Stimulated activated CD4-positive, alpha-beta T cell treated with anti-CD3 and anti-CD28 coated beads, Interleukin-2, amount 100 ng/mL, for 4 hours (primary cell): Measurements from ENCODE around the gene IRX4.
"Not testable (repeated sequence)": the region's sequence is repeated elsewhere in the genome, so short reads cannot be mapped to it uniquely, and the experiment has no call there.

Experiments
- DNase-seq: peaks from one replicate; pipeline ENCODE4 v3.0.0-alpha.2; 2020; ENCODE audit warnings: low read depth

IRX4 gene

DNA sequence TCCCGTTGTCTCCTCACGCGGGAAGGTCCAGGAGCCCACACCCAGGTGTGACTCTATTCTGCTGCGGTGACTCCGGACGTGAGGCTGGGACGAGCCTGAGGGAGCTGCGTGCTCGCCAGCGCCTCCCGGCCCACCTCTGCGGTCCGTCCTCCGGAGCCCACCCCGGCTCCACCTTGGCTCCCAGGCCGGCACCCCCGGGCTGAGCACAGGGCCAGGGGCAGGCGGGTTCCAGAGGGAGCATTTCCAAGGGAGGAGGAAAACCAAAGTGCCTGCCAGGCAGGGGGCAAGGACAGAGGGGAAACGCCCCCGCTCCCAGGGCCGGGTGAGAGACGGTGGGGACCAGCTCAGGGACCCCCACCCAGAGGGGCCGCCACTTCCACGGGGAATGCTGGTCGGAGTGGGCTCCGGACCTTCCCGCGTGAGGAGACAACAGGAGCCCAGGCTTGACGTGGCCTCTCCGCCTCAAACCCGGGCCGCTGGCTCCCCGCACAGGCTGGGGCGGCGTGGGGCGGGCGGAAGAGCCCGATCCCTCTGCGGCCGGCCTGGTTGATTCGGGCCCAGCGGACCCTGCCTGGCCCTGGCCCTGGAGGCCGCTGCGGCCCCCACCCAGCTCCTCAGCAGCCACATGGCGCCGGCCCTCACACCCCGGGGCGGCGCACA, 26.0 kb downstream of the IRX4 start:
- no peak for DNase-seq

DNA sequence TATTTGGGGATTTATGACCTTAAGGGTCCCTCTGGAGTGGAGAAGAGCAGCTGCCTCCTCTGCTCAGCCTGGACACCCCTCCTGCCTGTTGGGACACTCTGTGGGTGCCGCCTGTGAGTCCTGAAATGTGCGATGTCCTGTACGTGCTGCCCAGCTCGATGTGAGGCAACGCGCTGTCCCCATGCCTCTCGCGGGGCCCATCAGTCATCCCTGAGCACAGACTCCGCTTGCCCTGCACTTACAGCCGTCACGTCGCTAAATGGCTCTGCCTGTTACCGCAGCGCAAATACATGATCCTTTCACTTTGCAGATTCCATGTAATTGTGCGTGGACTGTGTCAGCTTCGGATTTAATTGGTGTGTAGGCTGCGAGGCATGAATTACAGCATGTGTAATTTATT, 27.1 kb downstream of the IRX4 start:
- DNase-seq: no peak

DNA sequence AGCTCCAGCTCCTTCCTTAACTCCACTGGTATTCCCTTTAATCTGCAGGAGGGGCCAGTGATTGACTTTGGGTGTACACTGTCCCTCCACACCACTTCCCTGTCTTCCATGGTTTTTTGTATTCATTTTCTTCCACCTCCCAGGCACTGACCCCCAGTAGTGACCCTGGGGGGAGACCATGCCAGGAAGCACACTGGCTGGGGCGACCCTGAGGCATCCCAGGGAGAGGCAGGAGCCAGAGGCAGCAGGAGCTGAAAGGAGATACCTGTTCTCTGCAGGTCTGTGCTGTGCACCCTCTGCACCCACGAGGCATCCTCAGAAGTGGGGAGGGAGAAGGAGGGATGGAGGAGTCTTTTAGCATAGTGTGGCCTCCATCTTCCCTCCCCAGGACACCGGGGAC, 27.6 kb downstream of the IRX4 start:
- DNase-seq: no peak

DNA sequence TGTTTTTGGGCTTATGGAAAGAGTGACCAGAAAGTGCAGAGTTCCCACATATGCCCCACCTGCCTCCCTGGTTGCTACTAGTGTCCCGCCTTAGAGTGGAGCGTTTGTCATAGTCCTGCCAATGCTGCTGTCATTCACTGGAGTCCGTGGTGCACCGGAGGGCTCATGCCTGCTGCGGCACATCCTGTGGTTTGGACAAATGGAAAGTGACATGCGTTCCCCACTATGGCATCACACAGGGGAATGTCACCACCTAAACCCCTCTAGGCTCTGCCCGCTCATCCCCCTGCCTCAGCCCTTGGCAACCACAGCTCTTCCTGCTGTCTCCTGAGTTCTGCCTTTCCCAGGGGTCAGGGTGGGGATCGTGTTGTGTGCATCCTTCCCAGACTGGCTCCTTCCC, 29.2 kb downstream of the IRX4 start:
- DNase-seq: no peak

DNA sequence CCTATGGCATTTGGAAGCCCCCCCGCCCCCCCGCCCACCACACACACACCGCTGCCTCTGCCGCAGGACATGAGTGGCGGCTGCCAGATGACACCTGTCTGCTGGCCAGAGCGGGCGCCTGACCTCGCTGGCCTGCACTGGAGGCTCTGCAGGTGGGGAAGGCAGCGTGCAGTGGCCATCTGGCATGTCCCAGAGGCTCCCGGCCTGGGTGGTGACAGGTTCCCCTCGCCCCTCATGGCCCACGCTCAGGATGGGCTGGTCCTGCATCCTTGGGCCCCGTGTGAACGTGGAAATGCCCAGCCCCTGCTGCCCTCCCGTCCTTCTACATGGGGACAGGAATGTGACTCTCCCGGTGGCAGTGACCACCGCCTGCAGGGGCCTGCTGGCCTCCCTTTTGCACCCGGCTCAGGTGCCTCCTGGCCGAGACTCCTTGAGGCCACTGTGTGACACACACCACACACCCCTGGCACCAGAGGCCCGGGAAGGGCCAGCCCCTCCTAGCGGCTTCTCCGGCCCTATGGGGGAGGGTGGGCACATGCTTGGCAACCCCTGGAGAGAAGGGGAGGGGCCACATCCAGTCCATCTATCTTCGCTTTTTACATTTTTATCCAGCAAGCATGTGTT, 30.3 kb downstream of the IRX4 start:
- no peak for DNase-seq

DNA sequence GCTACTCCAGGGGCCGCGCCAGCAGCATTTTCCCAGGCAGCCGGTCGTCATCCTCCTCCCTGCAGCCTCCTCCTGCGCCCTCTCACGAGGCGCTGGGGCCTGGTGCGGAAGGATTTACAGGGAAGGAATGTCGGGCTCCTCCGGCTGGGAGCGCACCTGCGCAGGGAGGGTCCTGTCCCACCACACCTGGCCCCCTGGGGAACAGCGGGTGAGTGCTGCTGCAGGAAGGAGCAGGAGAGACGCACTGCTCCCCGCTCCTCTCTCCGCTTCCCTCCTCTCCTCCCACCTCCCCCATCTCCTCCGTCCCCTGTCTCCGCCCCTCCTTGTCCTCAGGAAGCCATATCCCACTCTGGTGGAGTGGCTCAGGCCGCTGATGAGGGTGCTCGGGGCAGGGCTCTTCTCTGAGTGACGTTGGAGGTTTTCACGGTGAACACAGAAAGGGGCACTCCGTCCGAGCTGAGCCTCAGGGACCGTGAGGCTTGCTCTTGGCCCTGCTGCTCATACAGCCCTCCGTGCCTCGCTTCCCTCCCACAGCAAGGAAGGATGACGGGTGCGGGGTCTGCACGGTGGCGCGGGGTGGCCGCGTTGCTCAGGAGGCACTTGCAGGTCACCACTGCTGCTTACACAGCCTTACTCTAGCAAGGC, 31.3 kb downstream of the IRX4 start:
- DNase-seq: no peak

DNA sequence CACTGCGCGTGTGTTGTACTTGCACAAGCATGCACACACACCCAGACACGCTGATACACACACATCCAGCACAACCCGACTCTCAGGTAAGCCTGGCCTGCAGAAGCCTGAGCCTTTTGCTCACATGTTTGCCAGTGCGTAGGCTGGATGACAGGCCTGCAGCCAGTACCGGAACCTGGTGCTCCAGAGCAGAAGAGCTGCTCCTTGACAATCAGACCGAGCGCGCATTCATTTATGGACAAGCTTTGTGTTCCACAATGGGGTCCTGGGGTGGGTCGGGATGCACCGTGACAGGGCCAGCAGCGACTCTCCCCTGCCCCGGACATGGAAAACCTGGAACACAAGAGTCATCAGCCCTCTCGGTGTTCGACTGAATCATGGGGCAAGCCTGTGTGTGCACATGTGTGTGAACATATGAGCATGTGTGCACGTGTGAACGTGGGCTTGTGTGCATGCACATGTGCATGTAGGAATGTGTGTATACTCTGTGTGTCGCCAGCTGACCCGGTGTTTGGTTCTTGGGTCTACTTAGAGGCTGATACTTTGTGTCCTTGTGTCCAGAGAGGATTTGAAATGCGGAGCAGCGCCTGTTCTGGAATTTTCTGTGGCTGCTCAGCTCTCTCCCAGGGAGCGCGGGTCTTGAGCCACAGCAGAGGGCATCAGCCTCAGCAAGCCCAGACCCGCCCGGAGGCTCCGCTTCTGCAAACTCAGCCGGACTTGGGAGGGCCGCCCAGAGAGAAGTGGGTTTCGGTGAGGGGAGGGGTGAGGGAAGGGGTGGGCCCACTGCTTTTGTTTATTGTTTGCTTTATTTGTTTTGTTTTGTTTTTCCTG, 32.2 kb downstream of the IRX4 start:
- no peak for DNase-seq

DNA sequence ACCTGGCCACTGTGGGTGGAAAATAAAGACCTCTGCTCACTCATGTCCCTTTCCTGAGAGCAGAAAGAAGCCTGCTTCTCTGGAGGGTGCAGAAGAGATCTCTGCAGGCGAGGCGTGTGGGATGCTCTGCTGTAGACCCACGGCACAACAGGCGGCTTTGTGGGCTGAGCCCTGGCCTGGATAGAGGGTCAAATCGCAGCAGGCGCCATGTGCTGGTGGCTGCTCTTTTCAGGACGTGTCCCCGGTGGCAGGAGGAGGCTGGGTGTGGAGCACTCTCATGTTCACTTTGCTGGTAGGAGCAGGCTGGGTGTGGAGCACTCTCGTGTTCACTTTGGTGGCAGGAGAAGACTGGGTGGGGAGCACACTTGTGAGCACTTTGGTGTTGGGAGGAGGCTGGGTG, 35.1 kb downstream of the IRX4 start:
- DNase-seq: no peak

DNA sequence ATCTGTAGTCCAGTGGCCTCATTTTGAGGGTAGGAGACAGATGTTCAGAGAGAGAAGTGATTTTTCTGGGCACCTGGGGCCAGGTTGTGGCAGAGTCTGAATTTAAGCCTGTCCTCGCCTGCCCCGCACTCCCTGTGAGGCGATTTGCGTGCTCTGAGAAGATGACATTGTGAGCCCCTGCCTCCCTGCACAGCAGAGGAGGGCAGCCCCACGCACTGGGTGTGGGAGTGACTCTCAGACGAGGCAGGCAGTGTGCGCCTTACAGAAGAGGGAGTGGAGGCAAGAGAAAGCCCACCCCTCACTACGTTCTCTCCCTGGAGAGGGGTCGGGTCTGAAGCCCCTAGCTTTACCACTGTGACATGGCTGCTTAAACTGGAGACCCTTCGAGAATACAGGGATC, 35.7 kb downstream of the IRX4 start:
- no peak for DNase-seq

DNA sequence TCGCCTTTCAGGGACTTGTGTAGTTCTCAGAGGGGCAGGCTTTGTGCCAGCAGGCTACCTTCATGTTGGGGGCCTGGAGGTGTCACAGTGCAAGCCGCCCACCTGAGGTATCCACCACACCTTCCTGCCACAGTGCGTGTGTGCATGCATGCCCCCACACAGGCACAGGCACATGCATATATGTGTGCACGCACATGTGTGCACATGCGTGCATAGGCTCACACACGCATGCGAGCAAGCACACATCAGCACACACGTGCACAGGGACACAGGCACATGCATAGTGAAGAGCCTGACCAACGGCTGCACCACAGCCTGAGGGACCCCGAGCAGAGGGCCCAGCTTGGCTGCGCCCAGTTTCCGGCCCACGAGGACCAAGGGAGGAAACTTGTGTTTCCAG, 36.1 kb downstream of the IRX4 start:
- DNase-seq: no peak

DNA sequence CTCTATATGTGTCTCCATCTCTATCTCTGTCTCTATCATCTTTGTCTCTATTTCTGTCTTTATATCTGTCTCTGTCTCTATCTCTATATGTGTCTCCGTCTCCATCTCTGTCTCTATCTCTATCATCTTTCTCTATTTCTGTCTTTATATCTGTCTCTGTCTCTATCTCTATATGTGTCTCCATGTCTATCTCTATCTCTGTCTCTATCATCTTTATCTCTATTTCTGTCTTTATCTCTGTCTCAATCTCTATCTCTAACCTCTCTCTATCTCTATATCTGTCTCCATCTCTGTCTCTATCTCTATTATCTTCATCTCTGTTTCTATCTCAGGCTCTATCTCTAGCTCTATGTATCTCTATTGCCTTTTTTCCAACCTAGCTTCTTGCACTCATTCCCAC, 37.0 kb downstream of the IRX4 start:
- DNase-seq: no peak

DNA sequence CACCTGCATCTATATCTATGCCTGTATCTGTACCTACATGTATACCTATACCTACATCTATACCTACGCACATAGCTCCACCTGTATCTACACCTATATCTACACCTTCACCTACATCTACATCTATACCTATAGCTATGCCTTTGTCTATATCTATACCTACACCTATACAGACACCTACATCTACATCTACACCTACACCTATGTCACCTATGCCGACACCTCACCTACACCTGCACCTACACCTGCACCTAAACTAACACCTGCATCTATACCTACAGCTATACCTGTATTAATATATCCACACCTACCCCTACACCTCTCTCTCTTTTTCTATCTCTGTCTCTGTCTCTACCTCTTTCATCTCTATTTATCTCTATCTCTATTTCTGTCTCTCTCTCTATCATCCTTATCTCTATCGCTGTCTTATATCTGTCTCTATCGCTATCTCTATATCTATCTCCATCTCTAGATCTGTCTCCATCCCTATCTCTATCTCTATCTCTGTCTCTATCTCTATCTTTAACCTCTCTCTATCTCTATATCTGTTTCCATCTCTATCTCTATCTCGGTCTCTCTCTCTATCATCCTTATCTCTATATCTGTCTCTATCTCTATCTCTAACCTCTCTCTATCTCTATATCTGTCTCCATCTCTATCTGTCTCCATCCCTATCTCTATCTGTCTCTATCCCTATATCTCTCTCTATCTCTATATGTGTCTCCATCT, 37.9 kb downstream of the IRX4 start:
- no peak for DNase-seq

DNA sequence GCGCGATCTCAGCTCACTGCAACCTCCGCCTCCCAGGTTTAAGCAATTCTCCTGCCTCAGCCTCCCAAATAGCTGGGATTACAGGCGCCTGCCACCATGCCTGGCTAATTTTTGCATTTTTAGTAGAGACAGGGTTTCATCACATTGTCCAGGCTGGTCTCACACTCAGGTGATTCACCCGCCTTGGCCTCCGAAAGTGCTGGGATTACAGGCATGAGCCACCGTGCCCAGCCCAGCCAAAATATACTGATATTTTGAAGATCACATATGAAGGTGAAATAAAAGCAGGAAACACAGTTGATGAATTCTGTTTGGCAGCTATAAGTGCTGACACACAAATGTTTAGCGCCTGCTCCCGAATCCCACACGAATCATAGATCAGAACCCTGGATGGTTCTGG, 39.0 kb downstream of the IRX4 start:
- DNase-seq: not testable (repeated sequence)

DNA sequence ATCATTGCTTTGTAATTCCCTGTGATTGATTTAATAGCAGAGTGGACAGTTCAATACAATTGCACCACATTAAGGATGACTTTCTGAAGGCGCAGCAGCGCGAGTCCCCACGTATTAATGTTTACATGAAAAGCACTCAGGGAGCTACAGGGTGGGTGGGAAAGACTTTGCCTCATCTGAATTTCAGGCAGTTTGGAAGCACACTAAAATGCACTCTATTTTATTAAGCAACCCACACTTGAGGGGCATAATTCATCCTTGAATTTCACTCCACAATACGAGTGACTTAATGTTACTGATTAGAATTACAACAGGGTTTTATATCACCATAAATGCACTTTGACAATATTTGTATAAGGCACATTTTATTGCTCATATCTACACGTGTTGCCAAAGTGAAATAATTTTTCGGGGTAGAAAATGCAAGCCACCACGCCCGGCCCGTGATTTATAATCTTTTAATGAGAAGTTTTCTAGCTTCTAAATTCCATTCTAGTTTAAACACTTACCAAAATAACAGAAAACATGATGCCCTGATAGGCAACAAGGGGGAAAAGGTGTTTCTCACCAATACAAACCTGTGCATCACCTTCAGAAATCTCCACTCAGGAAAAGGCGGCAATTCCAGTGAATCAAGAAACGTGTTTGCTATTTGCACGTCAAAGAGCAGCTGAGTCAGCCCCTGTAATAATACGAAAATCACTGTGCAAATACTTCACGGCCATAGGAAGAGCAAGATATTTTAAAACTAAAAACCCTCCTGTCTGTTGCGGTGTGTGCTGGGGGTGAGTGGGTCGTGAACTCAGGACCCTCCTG, 40.5 kb downstream of the IRX4 start:
- DNase-seq: no peak

DNA sequence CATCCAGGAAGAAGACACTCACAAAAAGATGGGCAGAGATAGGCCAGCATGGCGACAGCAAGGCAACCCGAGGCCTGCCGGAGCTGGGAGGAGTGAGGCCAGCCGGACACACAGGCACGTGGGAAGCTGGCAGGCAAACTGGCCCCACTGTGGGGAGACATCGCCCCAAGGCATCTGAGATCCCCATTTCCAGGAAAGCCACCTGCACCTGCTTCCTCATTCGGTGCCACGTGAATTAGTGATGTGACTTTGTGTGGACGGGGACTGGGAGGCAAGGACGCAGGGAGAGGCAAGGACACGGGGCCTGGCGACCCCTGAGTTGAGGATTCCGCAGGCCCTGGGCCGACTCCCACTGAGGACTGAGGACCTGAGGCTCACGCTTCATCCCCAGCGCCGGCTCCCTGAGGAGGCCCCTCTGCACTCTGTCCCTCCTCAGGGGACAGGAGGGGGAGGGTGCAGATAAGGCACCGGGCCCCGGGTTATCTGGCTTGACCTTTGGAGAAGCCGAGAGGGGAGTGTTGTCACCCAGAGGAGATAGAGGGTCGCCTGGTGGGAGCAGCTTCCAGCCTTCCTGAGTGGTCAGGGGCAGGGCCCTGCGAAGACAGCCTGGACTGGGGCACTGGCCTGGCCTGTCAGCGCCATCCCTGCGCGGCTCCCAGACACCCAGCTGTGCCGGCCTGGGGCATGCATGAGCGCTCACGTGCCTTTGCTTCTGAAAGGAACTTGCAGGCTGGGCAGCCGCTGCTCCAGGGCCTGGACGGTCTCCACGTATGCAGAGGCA, 41.8 kb downstream of the IRX4 start:
- DNase-seq: no peak

DNA sequence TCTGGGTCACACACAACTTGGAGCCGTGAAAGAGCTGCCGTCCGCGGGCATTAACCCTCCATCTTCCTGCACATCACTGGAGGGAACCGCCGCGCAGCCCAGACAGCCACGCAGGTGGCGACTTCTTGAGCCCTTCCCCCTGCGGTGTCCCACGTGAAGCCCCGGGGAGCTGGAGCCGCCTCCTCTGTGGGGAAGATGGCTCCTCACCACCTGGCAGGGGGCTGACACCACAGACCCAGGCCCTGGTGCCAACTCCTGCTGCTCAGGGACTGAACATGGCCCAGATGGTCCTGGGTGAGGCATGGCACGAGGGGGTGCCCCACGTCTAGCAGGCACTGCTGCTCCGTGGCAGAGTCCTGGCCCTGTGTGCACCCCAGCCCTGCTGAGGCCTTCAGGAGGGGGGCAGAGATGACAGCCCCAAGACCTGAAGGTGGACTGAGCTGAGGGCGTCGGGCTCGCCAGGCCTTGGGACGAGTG, 42.6 kb downstream of the IRX4 start:
- no peak for DNase-seq

DNA sequence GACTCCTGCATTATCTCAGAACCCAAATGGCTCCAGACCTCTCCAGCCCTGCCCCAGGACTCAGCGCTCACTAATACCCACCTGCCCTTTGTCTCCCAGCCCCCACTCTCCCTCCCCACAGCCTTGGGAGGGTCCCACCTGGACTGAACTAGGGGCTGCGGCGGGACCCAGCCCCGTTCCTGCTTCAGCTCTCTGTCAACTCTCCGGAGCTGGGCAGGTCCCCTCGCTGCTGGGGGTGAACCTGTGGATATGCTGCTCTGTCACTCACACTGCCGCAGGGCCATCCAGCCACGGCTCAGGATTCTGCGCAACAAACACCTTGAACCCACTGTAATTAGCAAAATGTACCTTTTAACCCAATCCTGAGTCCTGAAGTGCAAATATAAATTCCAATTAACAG, 44.7 kb downstream of the IRX4 start:
- DNase-seq: no peak

DNA sequence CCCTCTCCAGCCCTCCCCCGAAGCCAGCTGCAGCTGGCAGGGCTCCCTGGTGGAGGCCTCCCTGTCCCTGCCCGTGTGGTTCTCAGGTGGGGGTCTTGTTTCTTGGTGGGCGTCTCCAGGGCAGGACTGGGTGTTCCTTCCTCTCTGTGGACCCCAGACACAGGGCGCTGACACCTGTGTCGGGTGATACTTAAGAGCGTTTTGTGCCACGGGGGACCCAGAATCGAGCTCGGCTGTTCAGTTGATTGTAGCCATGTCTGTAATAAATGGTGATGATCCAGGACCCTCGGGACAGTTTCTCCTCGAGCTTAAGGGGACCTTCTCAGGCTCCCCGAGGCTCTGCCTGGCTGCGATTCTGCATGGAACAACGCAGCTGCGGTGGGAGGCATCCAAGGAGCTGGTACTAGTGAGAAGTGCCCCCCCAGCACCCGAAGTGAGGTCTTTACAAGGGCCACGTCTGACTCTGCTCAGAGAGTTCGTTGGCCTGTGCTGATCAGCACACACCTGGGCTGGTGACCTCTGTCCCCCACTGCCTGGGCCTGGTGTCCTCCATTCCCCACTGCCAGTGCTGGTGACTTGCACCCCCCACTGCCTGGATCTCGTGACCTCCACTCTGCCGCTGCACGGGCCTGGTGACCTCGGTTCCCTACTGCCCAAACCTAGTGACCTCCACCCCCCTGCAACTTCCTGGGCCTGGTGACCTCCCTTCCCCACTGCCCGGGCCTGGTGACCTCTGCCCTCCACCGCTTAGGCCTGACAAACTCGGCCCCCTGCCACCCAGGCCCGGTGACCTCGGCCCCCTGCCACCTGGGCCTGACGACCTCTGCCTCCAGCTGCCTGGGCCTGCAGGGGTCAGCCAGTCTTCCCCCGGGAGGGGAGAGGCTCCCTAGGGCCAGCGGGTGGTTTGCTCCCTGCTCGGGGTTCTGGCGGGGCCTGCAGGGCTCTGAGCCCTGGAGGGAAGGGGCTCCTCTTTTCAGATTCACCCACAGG, 45.5 kb downstream of the IRX4 start:
- no peak for DNase-seq
